HG02885 (cell line): ENCODE results near the gene CWC15.
"Not testable (repeated sequence)": the region's sequence is repeated elsewhere in the genome, so short reads cannot be mapped to it uniquely, and the experiment has no call there.

Experiments used
- ATAC-seq: cut with Tn5 transposase; IDR thresholded peaks from one replicate; pipeline ENCODE4 v1.9.1; 2021; ENCODE audit warnings: mild to moderate bottlenecking; ENCODE audit not compliant: unreplicated experiment, poor library complexity

The CWC15 gene

DNA sequence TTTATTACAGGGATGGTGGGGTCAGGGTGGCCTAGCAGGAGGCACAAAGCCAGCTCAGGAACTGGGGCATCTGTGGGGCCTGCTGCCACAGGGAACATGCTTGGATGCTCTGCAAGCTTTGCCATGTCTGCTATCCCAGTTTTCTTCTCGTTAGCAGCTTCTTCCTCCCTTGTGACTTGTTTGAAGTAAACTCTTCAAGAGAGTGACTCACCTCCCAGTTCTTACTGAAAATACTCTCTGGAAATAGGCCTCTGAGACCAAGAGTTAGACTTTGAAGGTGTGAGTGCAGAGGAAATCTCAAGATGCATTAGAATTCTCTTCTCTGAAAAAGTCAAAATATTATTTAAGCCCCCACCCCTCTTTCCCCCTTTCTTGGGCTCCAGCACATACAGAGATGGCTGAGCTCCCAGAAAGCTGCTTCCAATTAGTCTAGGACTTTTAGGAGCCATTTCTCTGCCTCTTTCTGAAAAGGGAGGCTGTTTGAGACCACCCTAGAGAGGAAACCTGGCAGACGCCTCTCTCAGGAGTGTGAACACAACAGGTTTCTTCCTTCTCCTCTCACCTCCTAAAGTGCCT, 15.1 kb downstream of the CWC15 start:
- ATAC-seq = no peak

DNA sequence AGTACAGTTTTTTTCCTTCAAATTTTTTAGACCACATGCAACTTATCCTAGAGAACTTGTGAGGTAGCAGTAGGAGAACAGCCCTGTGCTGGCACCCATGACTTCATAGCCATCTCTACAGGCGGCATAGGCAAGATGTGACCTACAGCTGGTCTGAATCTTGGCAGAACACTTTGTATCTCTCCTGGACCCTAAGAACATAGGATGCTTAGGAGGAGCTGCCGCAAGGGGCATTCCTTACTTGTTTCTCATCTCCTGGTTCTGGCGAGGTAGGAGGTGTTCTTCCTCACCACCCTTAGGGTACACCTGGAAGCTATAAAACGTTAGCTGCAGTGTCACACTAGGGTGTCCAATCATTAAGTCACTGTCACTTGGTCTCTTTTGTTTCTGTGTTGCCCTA, 16.4 kb downstream of the CWC15 start:
- ATAC-seq = no peak

DNA sequence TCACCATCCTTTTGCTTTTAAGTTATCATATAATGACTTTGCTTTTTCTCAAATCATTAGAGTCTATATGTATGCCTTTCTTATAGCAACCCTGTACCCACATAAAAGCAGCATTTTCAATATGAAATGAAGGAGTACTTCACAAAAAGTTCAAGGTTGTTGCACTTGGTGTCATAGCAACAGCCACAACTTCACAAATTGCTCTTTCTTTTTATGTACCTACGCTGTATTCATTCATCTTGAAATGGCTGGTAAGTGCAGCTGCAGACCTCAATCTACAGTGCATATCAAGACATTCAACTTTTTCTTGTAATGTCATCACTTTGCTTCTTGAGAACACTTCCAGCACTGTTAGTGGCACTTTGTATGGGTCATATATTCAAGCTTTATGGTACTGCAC, 18.6 kb downstream of the CWC15 start:
- no peak for ATAC-seq

DNA sequence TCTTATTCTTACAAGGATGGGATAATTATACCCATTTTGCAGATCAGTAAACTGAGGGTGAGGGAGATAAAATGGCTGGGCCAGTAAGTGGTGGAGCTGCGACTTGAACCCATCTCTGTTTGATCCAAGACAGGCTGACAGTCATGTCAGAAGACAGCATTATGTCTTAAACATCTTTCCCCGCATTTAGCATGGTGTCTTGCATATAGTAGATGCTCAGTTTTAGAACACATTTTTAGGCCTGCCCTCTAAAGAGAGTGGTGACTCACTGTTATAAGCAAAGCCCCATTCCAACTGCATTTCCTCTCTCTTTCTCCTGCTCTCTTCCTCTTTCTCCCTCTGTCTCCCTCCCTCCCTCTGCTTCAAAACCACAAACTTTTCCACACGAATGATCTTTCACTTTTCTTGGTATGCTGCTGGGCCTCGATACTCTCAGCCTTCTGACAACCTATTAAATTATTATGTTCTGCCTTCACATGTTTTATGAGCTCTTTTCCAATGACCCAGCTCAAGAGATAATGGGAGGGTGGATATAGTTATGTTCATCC, 25.2 kb downstream of the CWC15 start:
- ATAC-seq = no peak

DNA sequence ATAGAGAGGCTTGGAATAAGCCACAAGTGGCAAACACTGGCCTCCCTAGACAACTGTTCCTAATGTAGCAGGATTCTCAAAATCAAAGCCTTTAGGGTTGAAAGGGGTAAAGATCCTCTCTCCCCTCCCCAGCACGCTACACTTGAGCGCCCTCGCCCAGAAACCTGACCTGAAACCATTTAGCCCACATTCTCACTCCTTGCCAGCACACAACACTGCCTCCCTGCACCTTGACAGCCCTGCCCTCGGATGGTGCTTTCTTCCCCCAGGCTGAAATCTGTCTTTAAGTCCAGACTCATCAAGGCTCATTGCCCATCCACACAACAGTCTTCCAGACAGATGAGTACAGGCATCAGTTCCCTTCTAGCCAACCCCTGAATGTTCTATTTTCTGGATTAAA, 26.5 kb downstream of the CWC15 start:
- no peak for ATAC-seq

DNA sequence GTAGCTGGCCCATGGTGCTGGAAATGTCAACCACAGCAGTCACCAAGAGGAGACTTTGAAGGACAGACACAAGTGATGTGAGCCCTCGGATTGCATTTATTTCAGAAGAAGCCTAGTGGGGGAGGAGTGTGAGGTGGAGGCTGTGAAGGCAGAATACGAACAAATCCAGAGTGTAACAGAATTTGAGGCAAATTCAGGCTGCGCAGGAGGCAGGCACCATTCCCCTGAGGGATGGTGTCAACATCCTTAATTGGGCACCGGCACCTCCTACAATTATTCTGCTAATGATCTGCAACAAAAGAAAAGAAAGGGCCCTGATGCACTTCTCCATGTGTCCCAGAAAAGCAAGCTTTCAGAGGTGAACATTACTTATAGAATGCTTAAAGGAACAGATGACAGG, 32.2 kb downstream of the CWC15 start:
- ATAC-seq = no peak

DNA sequence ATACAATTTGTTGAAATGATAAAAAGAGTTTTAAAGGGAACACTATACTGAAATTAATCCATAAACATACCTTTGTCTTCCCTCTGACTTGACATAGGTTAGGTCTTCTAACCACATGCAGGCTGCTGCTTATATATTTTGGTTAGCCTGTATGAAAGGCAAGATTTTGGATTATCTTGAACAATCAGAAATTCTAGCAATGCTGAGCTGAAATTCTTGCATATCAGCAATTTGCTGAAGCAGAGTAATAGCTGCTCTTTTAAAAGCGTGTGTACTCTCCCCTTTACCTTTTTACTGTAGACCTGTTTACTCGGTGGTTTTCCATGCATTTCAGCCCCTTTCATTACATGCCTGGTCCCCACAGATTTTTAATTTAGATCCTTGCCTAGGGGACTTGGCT, 34.0 kb downstream of the CWC15 start:
- ATAC-seq = no peak

DNA sequence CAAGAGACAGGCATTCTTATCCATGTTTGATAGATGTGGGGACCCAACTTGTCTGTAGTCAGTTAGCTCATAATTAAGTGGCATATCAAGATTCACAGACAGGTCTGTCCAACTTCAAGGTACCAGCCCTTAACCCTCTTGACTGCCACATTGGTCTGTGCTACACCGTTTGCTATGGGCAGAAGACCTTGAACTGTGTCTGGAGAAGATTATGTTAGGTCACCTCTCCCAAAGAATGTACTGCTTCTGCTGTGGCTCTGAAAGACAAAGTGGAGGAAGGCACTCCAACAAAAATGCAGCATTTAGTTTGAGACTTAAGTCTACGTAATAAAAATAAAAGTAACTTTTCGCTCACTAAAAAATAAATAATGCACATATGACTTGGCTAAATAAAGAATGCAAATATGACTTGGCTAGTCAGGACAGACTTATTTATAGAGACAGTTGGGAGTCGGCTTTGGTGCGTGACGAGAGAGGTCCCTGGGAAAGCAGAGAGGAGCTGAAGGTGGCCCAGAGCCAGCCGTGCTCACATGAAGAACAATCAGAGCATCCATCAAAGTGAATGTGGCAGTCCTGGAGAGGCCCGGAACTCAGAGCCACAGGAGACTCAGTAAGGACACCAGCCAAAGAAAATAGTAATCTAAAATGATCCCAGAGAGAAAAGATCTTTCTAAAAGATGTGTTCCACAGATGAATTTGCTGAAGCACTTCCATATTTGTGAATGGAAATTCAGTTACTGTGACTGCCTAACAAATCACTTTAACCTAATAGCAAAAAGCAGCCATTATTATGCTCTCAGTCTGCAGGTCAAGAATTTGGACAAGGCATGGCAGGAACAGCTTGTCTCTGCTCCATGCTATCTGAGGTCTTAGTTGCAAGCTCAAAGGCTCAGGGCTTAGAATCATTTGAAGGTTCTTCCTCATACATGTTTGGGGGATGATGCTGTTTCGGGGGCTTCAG, 35.0 kb downstream of the CWC15 start:
- ATAC-seq = no peak

DNA sequence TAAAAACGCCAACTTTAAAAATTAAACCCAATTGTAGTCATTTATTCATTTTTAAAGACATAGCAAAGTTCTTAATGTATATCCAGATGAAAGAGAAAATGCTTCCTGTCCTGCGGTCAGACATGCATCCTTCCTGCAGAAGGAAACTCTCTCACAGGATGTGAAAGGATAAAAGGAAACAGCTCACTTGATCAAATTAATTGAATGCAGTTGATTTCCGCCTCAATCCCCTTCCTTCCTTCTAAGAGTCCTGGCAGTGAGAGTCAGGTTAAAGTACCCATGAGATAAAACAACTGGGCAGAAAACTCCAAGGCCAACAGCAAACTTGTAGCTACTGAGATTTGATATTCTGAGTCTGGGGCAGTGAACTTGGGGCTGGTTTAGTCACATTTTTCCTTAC, 38.5 kb downstream of the CWC15 start:
- no peak for ATAC-seq

DNA sequence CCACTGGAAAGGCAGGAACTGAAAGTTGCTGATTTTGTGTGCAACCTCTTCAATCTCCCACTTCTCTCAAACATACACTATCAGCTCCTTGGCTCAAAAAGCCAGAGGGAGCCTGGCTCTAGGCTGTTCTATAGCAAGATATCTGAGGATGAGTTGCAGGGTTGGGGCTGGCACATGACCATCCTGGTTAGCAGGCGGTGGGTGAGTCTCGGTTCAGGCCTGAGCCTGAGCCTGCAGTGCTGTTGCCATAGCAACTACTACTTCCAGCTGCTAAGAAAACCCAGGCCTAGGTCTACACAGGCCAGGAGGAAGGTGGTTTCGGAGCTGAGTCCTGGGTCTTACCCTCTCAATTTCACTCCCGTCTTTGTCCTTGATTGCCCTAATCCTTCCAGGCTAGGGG, 39.0 kb downstream of the CWC15 start:
- ATAC-seq = no peak

DNA sequence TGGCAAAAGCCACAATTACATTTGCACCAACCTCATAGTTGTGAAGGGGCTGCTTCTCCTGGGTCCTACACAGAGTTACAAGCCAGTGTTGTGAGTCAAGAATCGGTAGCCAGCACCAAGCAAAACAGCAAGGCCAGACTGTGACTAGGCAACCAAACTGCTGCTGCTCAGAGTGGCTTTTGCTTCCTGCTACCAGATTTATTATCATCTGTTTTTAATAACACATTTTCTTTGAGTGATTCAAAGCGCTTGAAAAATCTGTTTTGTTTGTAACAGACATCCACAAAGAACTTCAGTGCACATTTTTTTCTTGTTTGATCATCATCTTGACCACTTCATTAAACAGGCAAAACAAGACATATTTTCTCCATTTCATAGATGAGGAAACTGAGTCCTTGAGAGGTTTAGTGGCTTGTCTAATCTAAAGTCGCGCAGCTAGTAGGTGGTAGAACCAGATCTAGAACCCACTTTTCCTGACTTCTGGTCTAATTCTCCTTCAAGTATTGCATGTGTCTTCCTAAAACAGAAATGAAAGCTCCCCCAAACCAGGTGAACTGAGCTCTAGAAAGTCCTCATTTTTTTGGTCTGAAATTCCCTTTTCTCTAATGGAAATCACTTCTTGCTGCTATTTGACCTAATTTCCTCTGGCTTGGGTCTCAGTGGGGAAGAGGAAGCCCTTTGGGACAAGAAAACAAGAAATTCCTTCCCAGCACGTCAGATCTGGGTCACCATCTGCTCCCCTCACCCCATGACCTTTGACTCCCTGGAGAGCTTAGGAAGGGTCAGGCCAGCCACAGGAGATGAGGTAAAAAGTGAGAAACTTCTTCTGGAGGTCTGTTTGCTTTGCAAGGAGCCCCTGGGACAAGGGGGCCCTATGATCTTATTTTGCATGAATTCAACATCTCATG, 39.9 kb downstream of the CWC15 start:
- no peak for ATAC-seq

DNA sequence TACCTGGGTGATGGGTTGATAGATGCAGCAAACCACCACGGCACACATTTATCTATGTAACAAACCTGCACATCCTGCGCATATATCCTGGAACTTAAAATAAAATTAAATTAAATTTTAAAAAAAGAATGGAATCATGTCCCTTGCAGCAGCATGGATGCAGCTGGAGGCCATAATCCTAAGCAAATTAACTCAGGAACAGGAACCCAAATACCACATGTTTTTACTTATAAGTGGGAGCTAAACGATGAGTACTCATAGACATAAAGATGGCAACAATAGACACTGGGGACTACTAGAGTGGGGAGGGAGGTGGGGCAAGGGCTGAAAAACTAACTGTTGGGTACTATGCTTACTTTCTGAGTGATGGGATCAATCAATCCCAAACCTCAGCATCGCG, 40.9 kb downstream of the CWC15 start:
- ATAC-seq = no peak

DNA sequence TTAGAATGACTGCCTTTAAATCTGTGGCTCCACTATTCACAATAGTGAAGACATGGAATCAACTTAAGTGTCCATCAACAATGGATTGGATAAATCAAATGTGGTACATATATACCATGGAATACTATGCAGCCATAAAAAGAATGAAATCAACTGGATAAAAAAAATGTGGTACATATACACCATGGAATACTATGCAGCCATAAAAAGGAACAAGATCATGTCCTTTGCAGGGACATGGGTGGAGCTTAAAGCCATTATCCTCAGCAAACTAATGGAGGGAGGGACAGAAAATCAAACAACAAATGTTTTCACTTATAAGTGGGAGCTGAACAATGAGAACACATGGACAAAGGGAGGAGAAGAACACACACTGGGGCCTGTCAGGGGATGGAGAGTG, 41.3 kb downstream of the CWC15 start:
- ATAC-seq = not testable (repeated sequence)

DNA sequence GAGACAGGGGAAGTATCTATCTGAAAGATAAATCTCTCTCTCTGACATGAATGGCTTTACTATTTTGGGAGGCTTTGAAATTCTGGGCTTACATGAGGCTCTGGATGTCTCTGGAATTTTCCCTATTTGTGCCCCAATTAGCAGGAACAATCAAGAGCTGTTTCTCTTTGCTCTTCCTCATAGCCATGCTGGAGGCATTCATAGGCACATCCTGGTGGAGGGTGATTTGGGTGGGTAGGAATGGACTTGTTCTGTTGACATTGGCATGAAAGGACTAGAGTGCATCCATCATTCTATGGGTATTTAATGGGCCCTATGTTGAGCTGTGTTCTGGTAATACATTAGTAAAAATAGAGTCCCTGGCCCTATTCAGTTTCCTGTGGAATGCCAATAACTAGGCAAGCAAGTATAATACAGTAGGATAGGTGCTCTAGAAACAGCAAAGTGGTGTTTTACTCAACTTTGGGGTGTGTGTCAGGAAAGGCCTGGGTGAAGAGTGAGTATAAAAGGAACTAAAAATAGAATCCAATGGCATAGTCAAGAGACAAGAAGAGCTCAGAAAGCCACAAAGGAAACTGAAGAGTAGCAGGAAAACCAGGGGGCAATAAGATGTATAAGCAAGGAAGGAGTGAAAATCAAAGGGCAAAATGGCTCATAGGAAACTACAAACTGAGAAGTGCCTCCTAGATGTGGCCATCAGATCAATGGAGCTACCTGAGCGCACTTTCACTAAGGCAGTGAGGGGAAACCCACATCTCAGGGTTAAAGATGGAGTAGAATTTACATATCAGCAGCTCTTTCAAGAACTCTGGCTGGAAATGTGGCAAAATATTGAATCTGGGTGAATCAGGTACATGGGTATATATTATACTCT, 45.0 kb downstream of the CWC15 start:
- ATAC-seq = no peak

DNA sequence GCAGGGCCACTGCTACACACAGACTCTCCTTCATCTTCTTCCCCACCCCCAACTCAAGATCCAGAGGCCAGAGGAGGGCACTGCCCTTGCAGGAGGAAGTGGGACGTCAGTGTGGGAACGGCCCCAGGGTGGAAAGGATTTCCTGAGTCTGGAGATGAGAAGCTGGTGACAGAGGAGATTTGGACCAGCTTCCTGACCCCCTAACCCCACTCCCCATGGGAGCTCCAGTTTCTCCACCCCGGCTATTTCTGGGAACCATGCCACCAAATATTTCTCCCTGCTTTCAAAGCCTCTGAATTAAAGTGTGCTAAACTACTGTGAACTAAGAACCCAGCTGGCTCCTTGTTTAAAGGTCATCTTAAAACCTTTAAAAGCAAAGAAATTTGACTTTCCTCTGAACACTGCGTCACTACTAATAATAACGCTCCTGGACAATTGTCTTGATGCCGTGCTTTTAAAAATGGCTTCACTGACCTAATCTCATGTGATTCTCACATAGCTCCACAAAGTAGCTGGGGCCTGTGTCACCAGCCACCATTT, 46.6 kb downstream of the CWC15 start:
- ATAC-seq = no peak

DNA sequence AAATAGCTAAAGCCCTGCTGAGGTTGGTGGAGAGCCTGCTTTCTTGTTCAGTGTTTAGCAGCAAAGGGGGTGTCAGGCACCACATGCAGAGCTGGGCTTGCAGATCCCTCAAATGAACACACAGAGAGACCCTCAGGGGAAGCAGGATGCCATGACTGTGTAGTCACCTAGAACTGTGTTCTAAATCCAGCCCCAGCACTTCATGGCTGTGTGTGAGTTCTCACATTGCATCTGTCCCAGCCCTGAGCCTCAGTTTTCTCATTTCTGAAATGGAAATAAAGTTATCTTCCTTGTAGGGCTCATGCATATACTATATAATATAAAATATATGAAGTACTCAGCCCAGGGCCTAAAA, 47.1 kb downstream of the CWC15 start:
- no peak for ATAC-seq

DNA sequence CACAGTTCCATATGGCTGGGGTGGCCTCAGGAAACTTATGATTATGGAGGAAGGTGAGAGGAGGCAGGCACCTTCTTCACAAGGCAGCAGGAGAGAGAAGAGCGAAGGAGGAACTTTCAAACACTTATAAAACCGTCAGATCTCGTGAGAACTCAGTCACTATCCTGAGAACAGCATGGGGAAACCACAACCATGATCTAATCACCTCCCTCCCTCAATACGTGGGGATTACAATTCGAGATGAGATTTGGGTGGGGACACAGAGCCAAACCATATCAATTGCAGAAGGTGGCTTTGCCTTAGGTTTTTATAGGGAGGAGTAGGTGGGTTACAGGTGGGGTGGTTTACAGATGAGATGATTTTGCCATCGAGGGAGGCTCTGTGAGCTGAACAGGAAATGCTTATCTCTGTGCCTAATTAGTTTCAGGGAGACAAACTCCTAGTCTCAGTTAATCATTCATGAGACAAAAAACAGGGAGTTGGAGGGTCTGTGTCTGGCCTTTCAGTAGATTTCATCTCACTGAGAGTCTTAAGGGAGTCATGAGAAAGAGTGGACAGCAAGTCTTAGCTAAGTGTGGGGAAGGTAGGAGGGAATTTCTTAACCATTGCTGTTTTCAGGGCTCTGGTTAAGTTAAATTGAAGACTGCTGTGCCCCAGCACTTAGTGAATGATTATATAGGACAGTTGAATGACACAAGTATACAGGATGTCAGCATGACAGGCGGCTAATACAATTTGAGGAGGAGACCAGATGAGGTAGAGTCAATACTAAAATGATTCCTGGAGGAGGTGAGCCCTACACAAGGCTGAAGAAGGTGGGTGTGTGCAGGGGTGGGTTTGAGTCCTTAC, 47.7 kb downstream of the CWC15 start:
- no peak for ATAC-seq

DNA sequence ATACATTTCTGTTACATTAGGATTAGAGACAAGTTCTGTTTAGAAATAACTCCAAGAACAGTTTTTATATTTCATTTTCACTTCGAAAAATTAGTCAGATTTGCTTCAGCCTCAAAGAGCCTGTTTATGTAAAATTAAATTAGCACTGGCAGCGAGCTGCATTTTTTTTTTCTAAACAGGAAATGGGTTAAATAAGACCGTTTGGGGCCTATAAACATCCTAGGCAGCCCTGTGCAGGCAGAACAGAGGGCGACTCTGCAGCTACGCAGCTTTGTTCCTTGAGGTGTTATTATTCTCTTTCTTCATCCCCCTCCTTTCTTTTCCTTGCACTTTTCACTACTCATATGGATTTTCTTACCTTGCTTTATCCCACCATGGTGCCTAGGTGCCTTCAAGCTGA, 48.7 kb downstream of the CWC15 start:
- ATAC-seq = no peak

DNA sequence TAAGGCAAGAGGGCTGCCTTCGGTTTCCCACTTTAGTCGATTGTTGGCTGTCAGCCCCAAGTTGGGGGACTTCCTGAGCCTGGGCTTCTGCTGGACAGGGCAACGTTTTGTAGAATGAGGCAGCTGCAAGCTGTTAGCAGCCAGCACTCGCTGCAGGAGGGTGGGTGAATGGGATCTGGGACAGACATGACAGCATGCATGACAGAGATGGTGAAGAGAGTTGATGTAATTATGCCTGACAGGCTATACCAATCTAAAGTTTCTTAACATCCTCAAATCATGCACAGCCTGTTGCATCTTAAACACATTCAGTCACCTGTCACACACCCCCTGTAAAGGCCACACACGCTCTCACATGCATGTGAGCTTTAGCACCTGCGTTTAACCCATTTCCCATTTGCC, 49.2 kb downstream of the CWC15 start:
- no peak for ATAC-seq
